ENCODE measurements around the gene CUX1. TPM values are rescaled to one million over a fixed set of nuclear protein-coding genes. Genes with fewer than 3 reads are reported as not detected.

CUX1 gene
- total and polyA plus RNA-seq, 4 donors, result 40.5 to 138 (median 69.1) TPM

GRCh38 chr7:102210787-102211186, 393.4 kb downstream of the CUX1 start:
- TF ChIP-seq CTCF (IDR thresholded peaks at IDR 0.05; ENCODE audit: control extremely low read depth, extremely low read depth), result no peak
- DNase-seq (no peak), ATAC-seq (ENCODE audit: insufficient read depth, low FRiP score) (no peak)
- H3K27ac ChIP-seq (ENCODE audit: low read depth in 1 of 2, low read length in 1 of 2), result no peak overlapping the region
- peaks cover 5 to 30% (median 11%) of the 10 kb centered on the region in 4 donors for H3K36me3 ChIP-seq (ENCODE audit: control insufficient read depth in 4 of 4, insufficient read depth in 4 of 4, low read length in 4 of 4)
- no peaks in the 10 kb centered on the region for H3K27me3 ChIP-seq (ENCODE audit: control insufficient read depth in 3 of 3, insufficient read depth in 3 of 3, low read length in 2 of 3)
- H3K4me1 ChIP-seq (ENCODE audit: control insufficient read depth in 5 of 5, insufficient read depth in 5 of 5, low read length in 5 of 5), result no peaks in the 10 kb centered on the region
- H3K4me3 ChIP-seq, result no peak overlapping the region
- no peak overlapping the region for H3K9ac ChIP-seq (ENCODE audit: insufficient read depth in 1 of 2, low read length in 2 of 2)
- 92 to 96% methylated on average over 13 of the region's 13 CpGs for WGBS, 2 donors
- no peaks in the 10 kb centered on the region for H3K9me3 ChIP-seq (ENCODE audit: control insufficient read depth in 4 of 4, insufficient read depth in 3 of 4, low read length in 3 of 4)

GRCh38 chr7:102211590-102212550, 394.4 kb downstream of the CUX1 start:
- no peak overlapping the region for H3K9ac ChIP-seq (ENCODE audit: insufficient read depth in 1 of 2, low read length in 2 of 2)
- WGBS, 2 donors, result 95 to 96% methylated on average over 22 of the region's 22 CpGs
- H3K4me3 ChIP-seq, result no peak overlapping the region
- H3K9me3 ChIP-seq (ENCODE audit: control insufficient read depth in 4 of 4, insufficient read depth in 3 of 4, low read length in 3 of 4), result no peaks in the 10 kb centered on the region
- H3K27ac ChIP-seq (ENCODE audit: low read depth in 1 of 2, low read length in 1 of 2), result no peak overlapping the region
- TF ChIP-seq CTCF (IDR thresholded peaks at IDR 0.05; ENCODE audit: control extremely low read depth, extremely low read depth), result no peak
- H3K36me3 ChIP-seq (ENCODE audit: control insufficient read depth in 4 of 4, insufficient read depth in 4 of 4, low read length in 4 of 4), result peaks cover 2 to 30% (median 13%) of the 10 kb centered on the region in 4 donors
- no peaks in the 10 kb centered on the region for H3K4me1 ChIP-seq (ENCODE audit: control insufficient read depth in 5 of 5, insufficient read depth in 5 of 5, low read length in 5 of 5)
- DNase-seq (no peak), ATAC-seq (ENCODE audit: insufficient read depth, low FRiP score) (no peak)
- no peaks in the 10 kb centered on the region for H3K27me3 ChIP-seq (ENCODE audit: control insufficient read depth in 3 of 3, insufficient read depth in 3 of 3, low read length in 2 of 3)

GRCh38 chr7:102214477-102215072, 397.1 kb downstream of the CUX1 start:
- TF ChIP-seq CTCF (IDR thresholded peaks at IDR 0.05; ENCODE audit: control extremely low read depth, extremely low read depth), result no peak
- no peak overlapping the region for H3K9ac ChIP-seq (ENCODE audit: insufficient read depth in 1 of 2, low read length in 2 of 2)
- no peaks in the 10 kb centered on the region for H3K4me1 ChIP-seq (ENCODE audit: control insufficient read depth in 5 of 5, insufficient read depth in 5 of 5, low read length in 5 of 5)
- H3K4me3 ChIP-seq, result no peak overlapping the region
- no peaks in the 10 kb centered on the region for H3K9me3 ChIP-seq (ENCODE audit: control insufficient read depth in 4 of 4, insufficient read depth in 3 of 4, low read length in 3 of 4)
- no peaks in the 10 kb centered on the region for H3K27me3 ChIP-seq (ENCODE audit: control insufficient read depth in 3 of 3, insufficient read depth in 3 of 3, low read length in 2 of 3)
- no peak overlapping the region for H3K27ac ChIP-seq (ENCODE audit: low read depth in 1 of 2, low read length in 1 of 2)
- WGBS, 2 donors, result 85 to 91% methylated on average over 15 of the region's 15 CpGs
- ATAC-seq (ENCODE audit: insufficient read depth, low FRiP score), result no peak
- DNase-seq, result no peak
- H3K36me3 ChIP-seq (ENCODE audit: control insufficient read depth in 4 of 4, insufficient read depth in 4 of 4, low read length in 4 of 4), result peaks cover 2 to 23% (median 8%) of the 10 kb centered on the region in 4 donors
